HG03159 (cell line): ENCODE data around the gene CFAP90.
A peak's percentile ranks its signal among the peaks of the same experiment; 100 is the strongest.

Source experiments
- ATAC-seq: cut with Tn5 transposase; IDR thresholded peaks from one replicate; pipeline ENCODE4 v1.9.1; 2021; ENCODE audit warnings: mild to moderate bottlenecking, moderate library complexity; ENCODE audit not compliant: unreplicated experiment

CFAP90 gene, protein sequence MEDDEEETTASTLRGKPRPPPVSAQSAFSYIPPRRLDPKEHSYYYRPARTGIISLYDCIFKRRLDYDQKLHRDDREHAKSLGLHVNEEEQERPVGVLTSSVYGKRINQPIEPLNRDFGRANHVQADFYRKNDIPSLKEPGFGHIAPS

DNA sequence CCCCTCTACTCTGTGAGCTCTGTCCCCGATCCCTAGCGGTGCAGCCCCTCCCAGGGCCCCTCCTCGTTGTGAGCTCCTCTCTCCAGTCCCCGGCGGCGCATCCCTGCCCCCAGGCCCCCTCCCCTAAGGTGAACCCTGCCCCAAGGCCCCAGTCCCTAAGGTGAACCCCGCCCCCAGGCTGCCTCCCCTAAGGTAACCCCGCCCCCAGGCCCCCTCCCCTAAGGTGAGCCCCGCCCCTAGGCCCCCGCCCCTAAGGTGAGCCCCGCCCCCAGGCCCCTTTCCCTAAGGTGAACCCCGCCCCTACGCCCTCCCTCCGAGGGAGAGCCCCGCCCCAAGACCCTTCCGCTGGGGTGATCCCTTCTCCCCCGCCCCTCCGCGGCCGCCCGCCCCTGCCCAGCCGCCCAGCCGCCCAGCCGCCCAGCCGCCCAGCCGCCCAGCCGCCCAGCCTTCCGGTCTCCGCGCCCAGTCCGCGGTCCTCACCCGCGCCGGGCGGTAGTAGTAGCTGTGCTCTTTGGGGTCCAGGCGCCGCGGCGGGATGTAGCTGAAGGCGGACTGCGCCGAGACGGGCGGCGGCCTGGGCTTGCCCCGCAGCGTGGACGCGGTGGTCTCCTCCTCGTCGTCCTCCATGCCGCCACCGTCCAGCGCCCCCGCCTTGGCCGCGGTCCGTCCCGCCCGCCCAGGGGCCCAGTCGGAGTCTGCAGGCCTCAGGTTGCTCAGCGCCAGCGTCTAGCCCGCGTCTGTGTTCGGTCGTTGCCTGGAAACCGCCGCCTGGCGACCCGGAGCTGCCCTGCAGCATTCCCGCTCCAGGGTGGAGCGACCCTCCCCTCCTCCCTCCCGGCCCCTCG is at the start of gene CFAP90:
Gene CFAP90 (minus strand): TSS at position 739 of the 845 bp plus-strand sequence. CDS start 112 bp downstream, at position 627.
- ATAC-seq = no peak

GRCh38 chr5:7897014-7897600 is 46.2 kb upstream of the CFAP90 start:
- peak; percentile 77 for ATAC-seq

DNA sequence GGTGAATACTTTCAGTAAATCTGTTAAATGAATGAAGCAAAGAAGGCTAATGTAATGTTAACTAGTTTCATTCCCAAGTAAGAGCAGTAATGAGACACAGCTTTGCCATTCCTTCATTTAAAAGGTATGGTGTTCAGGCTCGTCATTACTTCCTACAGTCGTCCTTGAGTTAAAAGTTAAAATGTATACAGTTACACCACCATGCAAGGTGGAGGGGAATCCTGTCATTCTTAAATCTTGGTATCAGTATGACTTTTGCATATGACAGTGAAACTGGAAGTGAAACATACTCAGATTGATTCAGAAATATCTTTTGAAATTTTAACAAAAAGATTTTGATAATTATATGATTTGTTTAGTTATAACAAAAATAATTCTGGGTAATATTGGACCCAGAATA is 43.9 kb upstream of the CFAP90 start:
- ATAC-seq = peak; percentile 91

DNA sequence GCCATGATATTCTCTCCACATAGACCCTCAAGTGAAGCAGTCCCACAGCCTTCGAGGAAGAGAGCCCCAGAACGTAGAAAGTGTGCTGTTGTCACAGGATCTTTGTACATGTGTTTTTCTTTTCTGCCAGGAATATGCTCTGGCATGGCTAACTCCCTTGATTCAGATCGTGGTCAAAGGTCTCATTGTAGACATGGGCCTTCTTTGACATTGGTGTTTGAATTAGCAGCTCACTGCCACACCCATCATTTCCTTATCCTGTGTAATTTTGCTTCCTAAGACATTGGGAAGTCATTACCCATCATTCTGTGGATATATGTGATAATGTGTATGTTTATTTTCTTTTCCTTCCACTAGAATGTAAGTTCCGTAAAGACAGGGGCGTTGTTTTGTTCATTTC is 43.5 kb upstream of the CFAP90 start:
- no peak for ATAC-seq

DNA sequence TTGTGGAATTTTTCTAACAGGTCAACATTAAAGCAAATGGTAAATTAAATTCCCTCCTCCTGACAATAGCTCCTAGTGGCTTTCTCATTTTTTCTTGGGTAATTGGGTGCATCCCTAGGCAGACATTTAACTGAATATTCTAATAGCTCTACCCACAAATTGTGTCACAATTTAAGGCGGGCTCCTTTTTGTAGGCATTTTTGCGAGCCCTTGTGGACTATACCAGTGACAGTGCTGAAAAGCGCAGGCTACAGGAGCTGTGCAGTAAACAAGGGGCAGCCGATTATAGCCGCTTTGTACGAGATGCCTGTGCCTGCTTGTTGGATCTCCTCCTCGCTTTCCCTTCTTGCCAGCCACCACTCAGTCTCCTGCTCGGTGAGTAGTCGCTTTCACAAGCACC is 38.0 kb upstream of the CFAP90 start:
- no peak for ATAC-seq

DNA sequence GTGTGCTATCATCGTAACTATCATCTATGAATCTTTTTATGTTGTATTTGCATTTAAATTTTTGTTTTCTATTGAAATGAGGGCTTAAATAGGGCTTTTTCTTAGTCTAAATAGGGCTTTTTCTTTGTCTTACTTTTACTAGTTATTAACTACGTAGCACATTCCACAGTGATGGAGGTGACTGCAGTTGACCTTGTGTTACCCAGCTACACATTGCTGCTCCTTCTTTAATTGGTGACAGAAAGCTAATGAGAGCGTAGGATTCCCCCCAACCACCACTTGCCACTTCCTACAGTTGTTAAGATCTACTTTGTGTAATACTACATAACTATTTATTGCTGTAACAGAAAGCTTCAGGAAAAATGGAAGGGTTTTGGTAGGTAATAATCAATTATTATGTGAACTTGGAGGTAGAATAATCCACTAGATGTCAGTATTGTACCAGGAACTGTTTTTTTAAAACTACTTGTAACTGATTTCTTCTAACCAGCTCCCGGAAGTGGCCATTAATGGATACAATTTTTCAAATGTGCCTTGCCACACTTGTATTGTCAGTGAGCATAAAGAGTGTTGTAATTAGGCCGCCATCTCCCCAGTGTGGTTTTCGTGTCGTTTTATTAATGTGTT is 36.0 kb upstream of the CFAP90 start:
- peak; percentile 71 for ATAC-seq

DNA sequence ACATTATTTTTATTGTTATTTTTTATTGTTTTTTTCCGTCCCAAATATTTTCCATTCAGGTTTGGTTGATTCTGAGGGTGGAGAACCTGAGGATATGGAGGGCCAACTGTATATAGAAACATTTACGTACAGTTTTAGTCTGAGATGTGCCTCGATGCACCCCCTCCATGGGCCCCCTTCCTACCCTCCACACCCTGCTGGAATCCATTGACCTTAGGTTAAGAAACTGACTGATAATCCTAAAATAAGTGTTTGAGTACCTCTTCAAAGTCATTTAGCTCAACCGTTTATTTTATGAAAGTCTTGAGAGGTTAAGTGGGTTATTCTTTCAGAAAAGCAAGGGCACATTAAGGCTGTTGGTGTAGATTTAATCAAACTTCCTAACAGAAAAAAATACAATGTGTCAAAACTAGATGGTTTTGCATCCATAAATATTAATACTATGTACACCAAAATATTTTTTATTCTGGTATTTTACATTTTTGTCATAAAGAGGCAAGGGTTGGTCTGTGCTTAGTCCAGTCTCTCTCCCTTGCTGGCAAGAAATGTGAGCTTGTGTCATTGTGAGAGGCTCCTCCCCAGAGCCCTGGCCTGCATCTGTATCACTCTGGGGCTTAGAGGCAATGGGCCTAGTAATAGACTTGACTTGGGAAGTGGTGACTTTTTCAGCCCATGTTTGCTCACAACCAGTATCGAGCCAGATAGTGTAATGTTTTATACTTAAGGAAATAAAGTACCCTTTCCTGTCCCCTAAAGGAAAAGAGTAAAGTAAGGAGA is 33.7 kb upstream of the CFAP90 start:
- ATAC-seq = no peak

- ATAC-seq = no peak
Measured at GRCh38 chr5:7882926-7883325, 32.0 kb upstream of the CFAP90 start.

DNA sequence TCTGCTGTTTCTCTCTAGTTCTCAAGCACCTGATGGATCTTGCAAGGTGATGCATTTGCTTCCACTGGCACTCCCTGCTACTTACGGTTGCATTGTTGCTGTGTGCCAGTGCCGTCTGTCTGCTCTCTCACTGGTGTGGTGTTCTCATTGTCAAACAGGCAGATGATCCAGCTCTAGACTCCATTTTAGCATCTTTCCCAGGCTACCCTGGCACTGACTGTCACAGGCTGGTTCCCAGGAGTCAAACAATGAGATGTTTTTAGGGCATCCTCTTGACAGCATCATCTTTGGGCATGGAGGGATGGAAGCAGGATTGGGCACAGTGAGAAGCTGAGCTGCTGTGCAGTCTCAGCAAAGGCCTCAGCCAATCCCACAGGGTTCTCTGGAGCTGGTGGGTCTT is 30.9 kb upstream of the CFAP90 start:
- ATAC-seq = no peak

DNA sequence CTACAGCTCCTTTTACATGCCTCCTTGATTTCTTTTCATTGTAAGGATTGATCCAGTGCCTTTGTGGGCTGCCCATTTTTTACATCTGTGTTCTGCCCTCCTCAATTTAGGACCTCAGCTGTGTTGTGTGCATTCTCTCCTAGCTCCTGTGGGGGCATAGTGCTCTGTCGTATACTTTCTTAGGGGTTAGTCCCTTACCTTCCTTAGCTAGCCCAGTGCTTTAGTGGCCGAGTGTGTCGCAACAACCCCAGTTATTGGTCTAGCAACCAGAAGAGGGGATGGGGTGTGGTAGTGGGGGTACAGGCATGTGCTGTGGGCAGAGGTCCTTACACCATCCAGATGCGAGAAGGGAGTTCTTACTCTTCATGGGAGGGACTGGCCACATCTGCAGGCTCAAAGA is 30.2 kb upstream of the CFAP90 start:
- ATAC-seq = no peak

- peak; percentile 96 for ATAC-seq
Measured at GRCh38 chr5:7878381-7878873, 27.5 kb upstream of the CFAP90 start.

DNA sequence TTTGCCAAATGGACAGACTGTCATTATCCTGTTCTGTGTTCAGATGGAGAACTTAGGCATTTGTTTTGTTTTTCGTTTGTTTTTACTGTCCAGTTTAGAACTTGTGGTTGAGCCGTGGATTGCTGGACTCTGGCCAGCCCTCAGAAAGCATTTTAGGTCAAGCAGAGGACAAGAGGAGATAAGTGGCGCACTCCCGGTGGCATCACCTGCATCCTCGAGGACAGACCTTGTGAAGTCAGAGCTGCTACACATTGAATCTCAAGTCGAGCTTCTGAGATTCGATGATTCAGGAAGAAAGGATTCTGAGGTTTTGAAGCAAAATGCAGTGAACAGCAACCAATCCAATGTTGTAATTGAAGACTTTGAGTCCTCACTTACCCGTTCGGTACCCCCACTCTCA is 26.9 kb upstream of the CFAP90 start:
- no peak for ATAC-seq

DNA sequence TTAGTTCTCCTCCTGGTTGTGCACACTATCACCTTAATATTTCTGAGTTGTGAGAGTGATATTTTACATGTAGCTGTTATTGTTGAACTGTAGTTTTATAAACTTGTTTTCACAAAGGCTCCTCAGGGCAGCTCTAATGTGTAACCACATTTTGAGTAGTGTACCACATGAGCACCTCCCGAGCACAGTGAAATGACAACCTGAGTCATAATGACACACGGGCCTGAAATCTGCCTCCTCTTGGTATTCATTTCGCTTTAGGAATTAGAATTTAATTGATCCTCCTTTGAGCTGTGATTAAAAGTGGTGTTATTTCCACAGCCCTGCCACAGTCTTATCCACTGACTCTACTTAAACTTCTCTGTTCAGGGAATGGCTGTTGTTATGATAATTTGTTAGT is 25.9 kb upstream of the CFAP90 start:
- peak; percentile 42 for ATAC-seq

- no peak for ATAC-seq
Measured at GRCh38 chr5:7875151-7875550, 24.2 kb upstream of the CFAP90 start.

- no peak for ATAC-seq
Measured at GRCh38 chr5:7874639-7875038, 23.7 kb upstream of the CFAP90 start.

DNA sequence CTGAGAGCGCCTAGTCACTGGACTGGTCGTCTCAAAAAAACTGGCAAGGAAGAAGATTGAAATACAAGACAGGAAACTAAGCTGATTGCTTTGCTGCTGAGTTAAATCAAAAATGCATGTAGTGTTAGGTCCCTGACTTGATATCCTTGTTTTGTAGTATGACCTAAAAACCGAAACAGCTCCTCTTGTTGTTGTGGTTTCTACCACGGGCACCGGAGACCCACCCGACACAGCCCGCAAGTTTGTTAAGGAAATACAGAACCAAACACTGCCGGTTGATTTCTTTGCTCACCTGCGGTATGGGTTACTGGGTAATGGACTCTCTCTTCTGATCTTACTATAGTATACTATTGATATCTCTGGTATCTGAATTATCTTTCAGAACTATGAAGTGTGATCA is 22.3 kb upstream of the CFAP90 start:
- ATAC-seq = no peak

GRCh38 chr5:7872517-7873130 is 21.7 kb upstream of the CFAP90 start:
- no peak for ATAC-seq

GRCh38 chr5:7871653-7872052 is 20.7 kb upstream of the CFAP90 start:
- peak; percentile 18 for ATAC-seq

- peak; percentile 36 for ATAC-seq
Measured at GRCh38 chr5:7869474-7870136, 18.7 kb upstream of the CFAP90 start.
